ENCODE data around the gene PIK3R6. TPM values are rescaled to one million over a fixed set of nuclear protein-coding genes. Genes with fewer than 3 reads are reported as not detected.
A peak's percentile ranks its signal among the peaks of the same experiment; 100 is the strongest.

The PIK3R6 gene
- total RNA-seq, 4 donors from 2014 or later = 0.30 to 5.1 (median 1.5) TPM

DNA sequence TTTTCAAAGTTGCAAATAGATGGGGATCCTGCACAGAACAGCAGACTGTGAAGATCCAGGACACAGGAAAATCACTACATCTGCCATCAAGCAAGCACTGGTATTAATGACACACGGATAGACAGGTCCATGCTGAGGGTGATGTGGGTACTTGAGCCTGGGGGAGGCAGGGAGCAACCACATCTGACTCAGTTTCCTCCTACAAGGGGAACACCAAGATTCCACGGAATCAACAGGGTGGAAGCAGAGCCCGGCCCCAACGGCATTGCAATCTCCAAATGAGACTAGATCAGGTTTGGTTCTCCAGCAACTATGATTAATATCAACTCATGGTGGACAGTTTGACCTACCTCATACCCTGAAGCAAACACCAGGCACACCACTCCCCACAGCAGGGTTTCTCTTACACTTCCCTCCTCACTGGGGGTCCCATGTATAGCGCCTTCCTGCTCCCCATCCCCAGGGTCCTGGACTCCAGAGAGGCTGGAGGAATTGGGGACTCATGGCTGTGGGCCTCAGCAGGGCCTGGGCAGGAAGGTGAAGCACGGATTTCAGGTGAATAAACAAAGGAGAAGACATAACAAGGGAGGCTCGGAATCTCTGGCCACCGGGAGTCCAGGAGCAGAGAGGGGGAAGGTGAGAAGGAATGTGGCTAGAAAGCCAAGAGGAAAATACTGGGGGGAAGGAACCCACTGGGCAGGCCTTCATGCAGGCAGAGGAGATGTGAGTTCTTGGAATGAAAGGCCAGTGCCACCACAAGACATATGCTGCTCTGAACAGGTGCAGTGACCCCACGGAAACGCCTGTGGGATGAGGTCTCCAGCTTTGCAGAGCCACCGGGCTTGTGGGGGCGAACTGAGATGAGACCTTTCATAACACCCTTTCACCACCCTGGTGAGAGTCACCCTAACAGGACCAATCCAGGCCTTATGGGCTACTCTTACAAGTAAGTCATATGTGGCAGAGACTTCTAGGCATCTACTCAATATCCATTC, 29.5 kb upstream of the PIK3R6 start:
- Histone ChIP-seq H3K9me3 (no peaks in the 10 kb centered on the region), H3K4me1 (no peaks in the 10 kb centered on the region), H3K4me3 (no peak overlapping the region), H3K27me3 (no peaks in the 10 kb centered on the region), H3K36me3 (no peaks in the 10 kb centered on the region), H3K27ac (no peak overlapping the region)
- no peak for TF ChIP-seq POLR2A (IDR thresholded peaks at IDR 0.05)
- TF ChIP-seq CTCF (IDR thresholded peaks at IDR 0.05) = no peak
- no peak for TF ChIP-seq EP300 (IDR thresholded peaks at IDR 0.05)
- WGBS = 81% methylated on average over 12 of the region's 12 CpGs
- no peak for DNase-seq (ENCODE audit: low spot score in 2 of 2)

DNA sequence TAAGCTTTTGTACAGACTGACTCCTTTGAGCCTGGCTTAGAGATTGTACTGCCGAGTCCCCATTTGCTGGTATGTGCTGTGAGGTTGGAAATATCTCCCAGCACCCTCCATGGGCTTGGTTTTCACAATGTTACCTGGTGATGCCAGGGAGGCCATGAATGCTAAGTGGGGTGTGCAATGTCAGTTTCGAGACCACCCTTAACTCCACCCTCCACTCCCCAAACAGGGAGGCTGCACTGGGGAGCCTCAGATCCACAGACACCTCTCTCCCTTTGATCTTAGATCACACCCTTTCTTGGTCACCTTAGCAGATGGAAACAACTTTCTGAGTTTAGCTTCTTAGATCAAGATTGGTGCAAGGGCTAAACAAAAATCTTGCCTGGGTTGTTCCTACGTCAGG, 28.6 kb upstream of the PIK3R6 start:
- Histone ChIP-seq H3K27ac (no peak overlapping the region), H3K27me3 (no peaks in the 10 kb centered on the region), H3K9me3 (no peaks in the 10 kb centered on the region), H3K4me1 (no peaks in the 10 kb centered on the region), H3K4me3 (no peak overlapping the region), H3K36me3 (no peaks in the 10 kb centered on the region)
- 90% methylated on average over 3 of the region's 3 CpGs for WGBS
- DNase-seq (ENCODE audit: low spot score in 2 of 2) = no peak
- no peak for TF ChIP-seq POLR2A (IDR thresholded peaks at IDR 0.05)
- TF ChIP-seq CTCF (IDR thresholded peaks at IDR 0.05) = no peak
- TF ChIP-seq POLR2AphosphoS5 (IDR thresholded peaks at IDR 0.05) = no peak
- TF ChIP-seq EP300 (IDR thresholded peaks at IDR 0.05) = no peak

GRCh38 chr17:8894673-8895578, 27.5 kb upstream of the PIK3R6 start:
- TF ChIP-seq POLR2AphosphoS5 (IDR thresholded peaks at IDR 0.05) = no peak
- TF ChIP-seq CTCF (IDR thresholded peaks at IDR 0.05) = peak; percentile 43 to 75
- TF ChIP-seq POLR2A (IDR thresholded peaks at IDR 0.05) = no peak
- no peak for TF ChIP-seq EP300 (IDR thresholded peaks at IDR 0.05)
- WGBS = 49% methylated on average over 24 of the region's 24 CpGs
- no peak overlapping the region for H3K27ac ChIP-seq
- no peak overlapping the region for H3K4me3 ChIP-seq
- no peaks in the 10 kb centered on the region for H3K36me3 ChIP-seq
- DNase-seq (ENCODE audit: low spot score in 2 of 2) = peak in 1 of 2 donors; percentile 74
- H3K4me1 ChIP-seq = no peaks in the 10 kb centered on the region
- no peaks in the 10 kb centered on the region for H3K9me3 ChIP-seq
- H3K27me3 ChIP-seq = no peaks in the 10 kb centered on the region

DNA sequence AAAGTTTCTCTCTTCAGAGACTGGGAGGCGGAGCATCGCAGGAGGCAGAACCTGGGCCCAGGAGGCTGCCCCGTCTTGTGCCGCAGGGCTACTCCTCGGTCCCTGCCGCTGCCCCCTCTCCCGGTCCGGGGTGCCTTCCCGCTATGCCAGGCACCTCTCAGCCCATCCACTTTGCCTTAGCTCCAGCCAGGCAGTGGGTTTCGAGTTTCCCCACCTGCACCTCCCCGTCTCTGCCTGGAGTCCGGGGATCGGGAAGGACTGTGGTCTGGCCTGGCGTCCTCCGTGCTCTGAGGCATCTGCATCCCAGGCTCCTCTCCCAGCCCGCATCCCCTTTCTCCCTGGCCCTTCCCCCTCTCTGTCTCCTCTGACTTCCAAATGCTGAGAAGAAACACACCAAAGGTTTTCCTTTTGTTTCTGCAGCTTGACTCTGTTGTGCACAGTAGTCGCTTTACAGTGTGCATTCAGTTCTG, 26.8 kb upstream of the PIK3R6 start:
- no peak overlapping the region for H3K27ac ChIP-seq
- WGBS = 72% methylated on average over 16 of the region's 17 CpGs
- DNase-seq (ENCODE audit: low spot score in 2 of 2) = peak in 1 of 2 donors; percentile 53
- no peaks in the 10 kb centered on the region for H3K27me3 ChIP-seq
- H3K9me3 ChIP-seq = no peaks in the 10 kb centered on the region
- H3K4me1 ChIP-seq = no peaks in the 10 kb centered on the region
- H3K4me3 ChIP-seq = no peak overlapping the region
- H3K36me3 ChIP-seq = no peaks in the 10 kb centered on the region
- TF ChIP-seq CTCF (IDR thresholded peaks at IDR 0.05) (no peak), POLR2AphosphoS5 (IDR thresholded peaks at IDR 0.05) (no peak), EP300 (IDR thresholded peaks at IDR 0.05) (no peak), POLR2A (IDR thresholded peaks at IDR 0.05) (no peak)
